Neuron (in vitro differentiated cells): Measurements from ENCODE around the gene HOXB3.

Source experiments
- H2AFZ ChIP-seq: one replicate; pipeline ENCODE4 v1.6.1; 2013; ENCODE audit warnings: low read depth, mild to moderate bottlenecking, inconsistent platforms, low read length, moderate library complexity
- H3K27me3 ChIP-seq: one replicate; pipeline ENCODE4 v1.6.1; 2013; ENCODE audit warnings: low read length; ENCODE audit not compliant: insufficient read depth
- H3K36me3 ChIP-seq: one replicate; pipeline ENCODE4 v1.6.1; 2013; ENCODE audit warnings: low read length; ENCODE audit not compliant: insufficient read depth
- H3K4me1 ChIP-seq: one replicate; pipeline ENCODE4 v1.6.1; 2013; ENCODE audit warnings: low read length; ENCODE audit not compliant: insufficient read depth
- H3K4me3 ChIP-seq: 2 replicates; pipeline ENCODE4 v1.5.1; 2013; ENCODE audit warnings: mild to moderate bottlenecking, low read length, moderate library complexity
- H3K9me3 ChIP-seq: one replicate; pipeline ENCODE4 v1.6.1; 2013; ENCODE audit warnings: low read length

Gene HOXB3

GRCh38 chr17:48528936-48529682 is 60.9 kb downstream of the HOXB3 start:
- Histone ChIP-seq H2AFZ (no peak overlapping the region), H3K9me3 (no peaks in the 10 kb centered on the region), H3K36me3 (no peaks in the 10 kb centered on the region), H3K4me3 (no peak overlapping the region), H3K4me1 (no peaks in the 10 kb centered on the region), H3K27me3 (peaks cover 80% of the 10 kb centered on the region)

DNA sequence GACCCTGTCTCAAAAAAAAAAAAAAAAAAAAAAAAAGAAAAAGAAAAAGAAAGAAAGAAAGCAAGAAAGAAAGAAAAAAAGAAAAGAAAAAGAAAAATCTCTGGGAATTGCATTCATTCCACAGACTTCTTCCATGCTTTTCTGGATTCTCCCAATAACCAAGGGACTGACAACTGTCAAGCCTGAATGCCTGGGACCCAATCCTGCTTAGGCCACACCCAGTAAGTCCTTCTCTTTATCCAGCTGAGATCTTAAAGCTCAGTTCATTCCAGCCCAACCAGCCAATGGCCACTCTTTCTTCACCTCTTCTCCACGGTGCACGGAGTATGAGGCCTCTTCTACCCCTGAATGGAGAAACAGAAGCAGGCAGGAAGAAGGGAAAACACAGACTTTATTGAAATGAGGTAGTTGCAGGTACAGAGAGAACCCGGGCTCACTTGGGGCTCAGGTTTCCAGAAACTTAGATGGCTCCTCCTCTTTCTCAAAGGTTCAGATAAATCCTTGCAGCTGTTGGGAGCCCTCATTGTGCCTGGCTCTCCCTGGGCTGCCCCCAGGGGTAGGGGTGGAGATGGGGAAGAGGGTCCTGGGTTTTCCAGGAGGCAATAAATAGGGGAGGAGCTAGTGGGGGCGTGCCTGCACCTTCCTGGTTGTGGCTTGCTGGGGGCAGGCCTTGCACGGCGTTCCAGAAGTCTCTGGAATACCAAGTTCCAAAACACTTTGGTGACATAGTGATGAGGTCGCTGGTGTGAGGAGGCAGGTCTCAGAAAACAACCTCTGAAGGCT is 61.7 kb downstream of the HOXB3 start:
- no peak overlapping the region for H2AFZ ChIP-seq
- no peaks in the 10 kb centered on the region for H3K36me3 ChIP-seq
- no peaks in the 10 kb centered on the region for H3K9me3 ChIP-seq
- no peak overlapping the region for H3K4me3 ChIP-seq
- no peaks in the 10 kb centered on the region for H3K4me1 ChIP-seq
- H3K27me3 ChIP-seq = peaks cover 85% of the 10 kb centered on the region

DNA sequence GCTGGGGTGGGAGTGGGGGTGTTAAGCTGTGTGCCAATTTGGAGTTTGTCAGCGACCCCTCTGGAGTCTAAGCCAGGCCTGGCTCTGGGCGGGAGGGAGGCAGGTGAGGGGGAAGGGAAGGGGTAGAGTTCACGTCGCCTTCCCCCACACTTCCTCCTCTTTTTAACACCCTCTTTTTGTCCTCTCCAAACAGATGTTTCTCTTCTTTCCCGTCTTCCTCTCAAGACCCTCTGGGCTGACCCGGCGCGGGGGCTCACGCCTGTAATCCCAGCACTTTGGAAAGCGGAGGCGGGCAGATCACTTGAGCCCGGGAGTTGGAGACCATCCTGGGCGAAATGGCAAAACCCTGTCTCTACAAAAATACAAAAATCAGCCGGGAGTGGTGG is 62.5 kb downstream of the HOXB3 start:
- Histone ChIP-seq H3K4me3 (no peak overlapping the region), H2AFZ (no peak overlapping the region), H3K27me3 (peaks cover 84% of the 10 kb centered on the region), H3K4me1 (no peaks in the 10 kb centered on the region), H3K36me3 (no peaks in the 10 kb centered on the region), H3K9me3 (no peaks in the 10 kb centered on the region)

DNA sequence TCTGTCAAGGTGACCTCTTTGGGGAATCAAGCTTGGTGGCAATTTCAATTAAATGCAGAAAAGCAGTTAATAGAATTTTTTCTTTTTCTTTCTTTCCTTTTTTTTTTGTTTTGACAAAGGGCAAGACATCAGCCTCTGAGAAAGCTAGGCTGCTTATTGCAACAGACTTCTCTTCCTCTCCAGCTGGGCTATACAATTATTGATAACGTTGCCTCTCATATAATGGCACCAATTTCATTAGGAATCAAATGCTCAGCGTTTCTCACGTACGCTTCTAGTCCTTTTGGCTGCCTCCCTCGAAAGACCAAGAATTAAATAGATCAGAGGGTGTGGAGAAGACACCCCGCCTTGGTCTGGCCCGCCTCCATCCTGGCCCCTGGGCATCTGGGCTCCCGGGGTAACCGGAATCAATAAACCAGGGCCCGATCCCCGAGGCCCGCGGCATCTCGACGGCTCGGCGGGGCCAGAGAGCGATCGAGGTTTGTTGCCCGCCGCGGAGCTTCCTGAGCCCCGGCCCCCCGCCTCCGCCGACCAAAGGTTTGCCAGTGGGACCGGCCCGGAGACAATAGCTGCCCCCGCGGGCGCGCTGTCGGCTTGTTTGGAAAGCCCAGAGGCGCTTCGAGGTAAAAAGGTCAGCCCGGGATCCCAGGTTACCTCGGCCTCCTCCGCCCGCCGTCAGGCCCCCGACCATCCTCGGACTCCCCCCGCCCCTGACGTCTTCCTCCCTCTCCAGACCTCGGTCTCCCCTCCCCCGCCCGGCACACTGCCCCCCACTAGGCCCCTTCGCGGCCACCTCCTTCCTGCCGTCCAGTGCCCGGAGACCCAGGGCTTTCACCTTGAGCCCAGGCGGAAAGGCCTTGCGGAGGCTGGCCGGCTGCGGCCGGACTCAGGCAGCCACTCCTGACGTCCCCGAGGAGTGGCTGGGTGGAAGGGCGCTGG is 63.2 kb downstream of the HOXB3 start:
- H3K36me3 ChIP-seq = no peaks in the 10 kb centered on the region
- no peak overlapping the region for H2AFZ ChIP-seq
- H3K4me1 ChIP-seq = no peaks in the 10 kb centered on the region
- peaks cover 77% of the 10 kb centered on the region for H3K27me3 ChIP-seq
- no peak overlapping the region for H3K4me3 ChIP-seq
- H3K9me3 ChIP-seq = no peaks in the 10 kb centered on the region

DNA sequence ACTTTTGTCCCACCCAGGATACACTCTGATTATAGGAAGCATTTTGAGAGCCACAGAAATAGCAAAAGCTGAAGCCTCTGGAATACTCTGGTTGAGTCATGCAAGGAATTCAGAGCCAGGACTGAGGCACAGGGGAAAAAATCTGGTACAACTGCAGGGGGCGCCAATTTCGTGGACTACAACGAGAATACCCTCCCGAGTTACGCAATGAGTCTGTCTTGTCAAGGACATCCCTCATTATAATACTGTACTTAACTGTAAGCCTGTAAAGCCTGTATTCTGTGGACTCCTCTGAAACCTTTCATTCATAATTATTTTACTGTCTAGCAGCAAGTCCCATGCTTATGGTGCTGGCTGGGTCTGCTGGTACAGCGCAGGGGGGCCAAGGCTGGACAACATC is 67.0 kb downstream of the HOXB3 start:
- Histone ChIP-seq H3K27me3 (peaks cover 40% of the 10 kb centered on the region), H2AFZ (no peak overlapping the region), H3K4me1 (no peaks in the 10 kb centered on the region), H3K36me3 (no peaks in the 10 kb centered on the region), H3K4me3 (no peak overlapping the region), H3K9me3 (no peaks in the 10 kb centered on the region)

DNA sequence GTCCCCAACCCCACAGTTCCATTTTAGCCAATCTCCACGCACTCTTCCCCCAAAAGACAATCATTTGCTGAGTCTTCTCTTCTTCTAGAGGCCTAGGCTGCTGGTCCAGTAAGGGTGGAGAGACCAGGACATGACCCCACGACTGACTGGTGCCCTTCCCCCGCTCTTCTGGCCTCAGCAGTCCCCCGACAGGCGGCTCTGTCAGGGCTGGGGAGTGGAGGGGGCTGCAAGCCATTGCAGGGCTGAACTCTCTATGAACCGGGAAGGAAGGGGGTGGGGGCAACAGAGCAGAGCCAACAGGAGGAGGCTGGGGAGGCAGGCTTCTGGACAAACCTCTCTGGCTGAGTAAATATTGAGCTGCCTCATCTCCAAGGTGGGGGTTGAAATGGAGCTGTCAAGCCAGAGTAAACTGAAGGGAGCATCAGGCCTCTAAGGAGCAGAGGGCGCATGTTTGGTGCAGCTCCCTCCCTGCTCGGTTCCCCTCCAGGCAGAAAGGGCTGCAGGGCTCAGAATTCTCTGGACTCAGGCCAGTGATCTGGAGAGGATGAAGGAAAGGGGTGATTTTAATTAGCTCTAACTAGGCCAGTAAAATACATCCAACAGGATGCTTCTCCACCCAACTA is 67.9 kb downstream of the HOXB3 start:
- peaks cover 34% of the 10 kb centered on the region for H3K27me3 ChIP-seq
- no peak overlapping the region for H2AFZ ChIP-seq
- no peaks in the 10 kb centered on the region for H3K4me1 ChIP-seq
- H3K36me3 ChIP-seq = no peaks in the 10 kb centered on the region
- no peaks in the 10 kb centered on the region for H3K9me3 ChIP-seq
- H3K4me3 ChIP-seq = no peak overlapping the region

GRCh38 chr17:48520631-48521079 is 69.4 kb downstream of the HOXB3 start:
- Histone ChIP-seq H3K4me1 (no peaks in the 10 kb centered on the region), H3K36me3 (no peaks in the 10 kb centered on the region), H3K27me3 (peaks cover 21% of the 10 kb centered on the region), H3K9me3 (no peaks in the 10 kb centered on the region), H3K4me3 (no peak overlapping the region), H2AFZ (no peak overlapping the region)

- H3K4me3 ChIP-seq = no peak overlapping the region
- H2AFZ ChIP-seq = no peak overlapping the region
- no peaks in the 10 kb centered on the region for H3K9me3 ChIP-seq
- no peaks in the 10 kb centered on the region for H3K4me1 ChIP-seq
- H3K27me3 ChIP-seq = peaks cover 20% of the 10 kb centered on the region
- no peaks in the 10 kb centered on the region for H3K36me3 ChIP-seq
Measured at GRCh38 chr17:48519427-48519826, 70.6 kb downstream of the HOXB3 start.

DNA sequence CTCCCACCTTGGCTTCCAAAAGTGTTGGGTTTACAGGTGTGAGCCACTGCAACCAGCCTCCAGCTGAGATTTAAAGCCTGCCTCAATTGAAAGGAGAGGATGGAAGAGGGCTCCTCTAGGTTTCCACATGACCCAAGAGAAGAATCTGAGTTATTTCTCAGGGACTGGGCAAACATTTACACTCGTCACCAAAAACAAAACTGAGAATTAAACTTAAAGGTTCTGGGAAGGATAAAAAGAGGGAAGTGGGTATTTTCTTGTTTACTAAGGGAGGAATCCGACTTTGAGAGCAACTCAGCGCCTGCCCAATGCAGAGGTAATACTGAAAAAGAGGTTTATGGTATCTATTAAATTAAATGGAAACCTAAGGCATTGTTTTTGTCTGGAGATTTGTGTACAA is 72.6 kb downstream of the HOXB3 start:
- no peak overlapping the region for H2AFZ ChIP-seq
- no peaks in the 10 kb centered on the region for H3K36me3 ChIP-seq
- no peak overlapping the region for H3K4me3 ChIP-seq
- no peaks in the 10 kb centered on the region for H3K4me1 ChIP-seq
- peaks cover 14% of the 10 kb centered on the region for H3K27me3 ChIP-seq
- H3K9me3 ChIP-seq = no peaks in the 10 kb centered on the region

DNA sequence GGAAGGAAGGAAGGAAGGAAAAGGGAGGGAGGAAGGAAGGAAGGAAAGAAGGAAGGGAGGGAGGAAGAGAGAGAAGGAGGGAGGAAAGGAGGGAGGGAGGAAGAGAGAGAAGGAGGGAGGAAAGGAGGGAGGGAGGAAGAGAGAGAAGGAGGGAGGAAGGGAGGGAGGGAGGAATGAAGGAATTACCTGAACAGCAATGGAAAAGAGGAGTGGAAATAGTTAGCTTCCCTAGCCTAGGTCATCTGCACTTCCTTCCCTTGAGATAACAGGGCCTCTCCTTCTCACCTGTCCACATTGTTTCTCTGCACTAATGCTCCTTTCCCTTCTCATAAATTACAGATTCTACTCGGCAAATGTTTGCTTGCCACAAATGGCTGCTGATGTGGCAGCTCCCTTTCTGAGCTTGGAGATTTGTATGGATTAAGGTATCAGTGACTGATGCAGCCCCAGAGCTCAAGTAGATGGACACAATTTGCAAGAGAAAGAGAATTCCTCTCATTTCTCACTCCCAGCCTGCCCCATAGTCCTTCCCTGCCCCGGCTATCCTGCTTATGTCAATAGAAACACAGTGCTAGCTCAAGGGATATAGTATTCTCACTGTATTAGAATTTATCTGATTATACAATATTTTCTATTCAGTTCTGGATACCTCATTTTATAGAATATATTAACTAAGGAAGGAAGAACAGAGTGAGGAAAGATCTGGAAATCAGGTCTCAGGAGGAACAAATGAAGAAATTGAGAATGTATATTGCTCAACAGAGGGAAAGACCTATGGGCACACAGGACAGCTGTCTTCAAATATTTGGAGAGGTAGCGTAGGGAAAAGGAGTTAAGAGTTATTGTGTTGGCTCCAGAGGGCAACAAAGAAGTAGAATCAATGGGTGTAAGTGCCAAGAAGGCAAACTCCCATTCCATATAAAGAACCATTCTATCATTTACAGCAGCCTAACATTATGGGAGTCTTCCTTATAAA is 73.8 kb downstream of the HOXB3 start:
- Histone ChIP-seq H3K9me3 (no peaks in the 10 kb centered on the region), H3K4me1 (no peaks in the 10 kb centered on the region), H3K4me3 (no peak overlapping the region), H2AFZ (no peak overlapping the region), H3K27me3 (peaks cover 14% of the 10 kb centered on the region), H3K36me3 (no peaks in the 10 kb centered on the region)

DNA sequence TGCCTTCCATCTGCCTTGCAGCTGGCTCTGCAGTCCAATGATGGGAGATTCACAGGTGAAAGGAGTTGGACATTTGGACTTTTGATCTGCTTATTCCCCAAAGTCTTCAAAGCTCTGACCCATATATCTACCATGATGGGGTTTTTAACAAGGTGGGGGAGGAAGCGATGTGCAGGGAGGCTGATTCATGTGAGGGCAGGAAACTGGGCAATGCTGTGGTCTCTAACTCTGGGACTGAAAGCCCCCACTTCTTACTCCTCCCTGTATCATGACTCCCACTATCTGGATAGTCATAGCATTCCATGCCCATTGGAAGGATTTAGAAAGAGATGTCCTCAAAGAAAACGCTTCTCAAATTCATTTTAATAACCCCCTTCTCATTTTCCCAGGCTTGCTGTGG is 75.6 kb downstream of the HOXB3 start:
- Histone ChIP-seq H3K4me3 (no peak overlapping the region), H2AFZ (no peak overlapping the region), H3K4me1 (no peaks in the 10 kb centered on the region), H3K36me3 (no peaks in the 10 kb centered on the region), H3K9me3 (no peaks in the 10 kb centered on the region), H3K27me3 (peaks cover 14% of the 10 kb centered on the region)
